Fibroblast of upper back skin (primary cell): Measurements from ENCODE around the gene C13orf46.

Experiments used
- DNase-seq: peaks from one replicate; pipeline ENCODE4 v3.0.0-alpha.2; 2013

The C13orf46 gene

DNA sequence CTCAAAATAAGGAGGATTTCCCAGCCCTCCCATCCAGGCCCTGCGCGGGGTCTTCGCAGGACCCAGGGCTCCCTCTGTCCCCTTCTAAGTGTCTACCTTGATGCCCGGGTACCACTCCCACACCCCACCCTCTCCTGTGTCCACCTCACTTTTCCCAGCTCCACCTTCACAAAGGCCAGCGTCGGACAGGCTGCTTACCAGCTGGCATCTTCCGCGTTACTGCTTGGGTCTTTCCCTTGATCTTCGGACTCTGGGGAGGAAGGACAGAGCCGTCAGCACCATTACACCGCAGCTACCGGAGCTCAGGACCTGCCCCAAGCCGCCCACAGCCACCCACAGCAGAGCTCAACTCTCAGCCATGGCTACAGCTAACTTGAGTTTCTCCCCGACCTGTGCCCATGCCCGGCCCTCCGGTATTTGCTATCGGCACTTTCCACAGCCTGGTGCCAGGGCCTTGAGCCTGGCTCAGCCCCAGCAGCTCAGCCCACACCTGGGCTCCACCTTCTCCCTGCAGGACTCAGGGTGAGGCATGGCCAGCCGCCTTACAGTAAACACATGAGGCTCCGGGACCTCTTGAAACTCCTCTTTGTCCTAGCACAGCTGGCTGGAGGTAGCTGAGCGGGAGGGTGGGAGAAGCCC, 3.8 kb downstream of the C13orf46 start:
- no peak for DNase-seq

DNA sequence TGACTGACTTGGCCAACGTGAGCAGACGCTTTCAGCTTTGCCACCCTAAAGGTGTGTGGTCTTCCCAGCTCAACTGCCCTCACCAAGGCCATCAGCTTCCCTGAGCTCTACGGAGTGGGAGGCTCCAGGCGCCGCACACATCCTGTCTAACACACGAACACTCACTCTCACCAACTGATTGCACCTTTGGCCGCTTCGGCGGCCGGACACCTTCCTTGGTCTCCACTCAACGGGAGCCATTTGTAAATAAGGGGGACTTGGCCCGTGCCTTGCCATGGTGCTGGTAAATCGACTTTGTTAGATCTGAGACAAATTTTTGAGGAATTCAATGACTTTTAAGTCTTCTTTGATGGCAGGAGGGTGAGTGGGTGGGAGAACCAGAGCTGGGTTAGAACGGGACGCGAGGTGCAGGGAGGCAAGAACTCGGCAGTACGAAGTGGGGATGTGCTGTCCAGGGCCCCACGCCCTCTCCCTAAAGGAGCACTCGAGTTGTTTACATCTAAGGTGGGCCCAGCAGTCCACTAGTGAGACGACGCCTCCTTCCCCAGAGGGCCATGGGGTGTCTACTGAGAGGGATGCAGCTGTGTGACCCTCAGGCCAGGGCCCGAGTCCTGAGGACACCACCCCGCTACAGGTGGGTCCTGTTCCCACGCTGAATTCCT, 4.4 kb downstream of the C13orf46 start:
- DNase-seq: no peak

DNA sequence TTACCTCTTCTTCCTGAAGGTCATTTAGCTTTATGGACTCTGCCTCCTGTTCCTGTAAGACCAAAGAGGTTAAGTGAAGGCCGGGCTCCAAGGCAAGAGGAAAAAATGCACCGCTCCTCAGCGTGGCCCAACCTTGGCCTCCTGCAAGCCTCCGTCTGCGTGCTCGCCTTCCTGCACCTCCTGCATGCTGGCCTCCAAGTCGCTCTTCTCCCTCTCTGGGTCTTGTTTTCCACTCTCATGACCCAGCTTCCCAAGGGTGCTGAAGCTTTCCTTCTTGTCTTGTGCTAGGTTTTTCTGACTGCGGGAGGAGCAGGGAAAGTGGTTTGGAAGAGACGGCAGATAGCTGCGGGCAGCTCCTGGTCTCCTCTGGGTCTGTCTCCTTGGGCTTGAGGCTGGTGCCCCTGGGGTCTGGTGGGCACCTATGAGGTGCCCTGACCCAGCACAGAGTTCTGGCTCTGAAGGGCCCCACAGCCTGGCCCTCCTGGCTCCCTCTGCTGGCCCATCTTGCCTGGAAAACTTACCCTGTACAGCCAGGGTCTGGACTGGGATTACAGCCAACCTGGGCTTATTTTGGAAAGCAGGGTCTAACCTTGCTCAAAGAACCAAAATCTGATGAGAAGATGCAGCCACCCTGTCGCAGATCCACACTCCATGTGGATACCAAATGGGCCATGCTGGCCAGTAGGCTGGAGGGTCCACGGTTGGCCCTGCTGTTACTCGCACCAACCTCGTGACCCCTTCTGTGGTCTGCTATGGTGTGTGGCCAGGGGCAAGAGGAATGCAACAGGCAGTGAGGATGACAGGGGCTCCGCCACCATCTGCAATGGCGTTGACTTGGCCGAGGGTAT, 5.2 kb downstream of the C13orf46 start:
- DNase-seq: no peak

DNA sequence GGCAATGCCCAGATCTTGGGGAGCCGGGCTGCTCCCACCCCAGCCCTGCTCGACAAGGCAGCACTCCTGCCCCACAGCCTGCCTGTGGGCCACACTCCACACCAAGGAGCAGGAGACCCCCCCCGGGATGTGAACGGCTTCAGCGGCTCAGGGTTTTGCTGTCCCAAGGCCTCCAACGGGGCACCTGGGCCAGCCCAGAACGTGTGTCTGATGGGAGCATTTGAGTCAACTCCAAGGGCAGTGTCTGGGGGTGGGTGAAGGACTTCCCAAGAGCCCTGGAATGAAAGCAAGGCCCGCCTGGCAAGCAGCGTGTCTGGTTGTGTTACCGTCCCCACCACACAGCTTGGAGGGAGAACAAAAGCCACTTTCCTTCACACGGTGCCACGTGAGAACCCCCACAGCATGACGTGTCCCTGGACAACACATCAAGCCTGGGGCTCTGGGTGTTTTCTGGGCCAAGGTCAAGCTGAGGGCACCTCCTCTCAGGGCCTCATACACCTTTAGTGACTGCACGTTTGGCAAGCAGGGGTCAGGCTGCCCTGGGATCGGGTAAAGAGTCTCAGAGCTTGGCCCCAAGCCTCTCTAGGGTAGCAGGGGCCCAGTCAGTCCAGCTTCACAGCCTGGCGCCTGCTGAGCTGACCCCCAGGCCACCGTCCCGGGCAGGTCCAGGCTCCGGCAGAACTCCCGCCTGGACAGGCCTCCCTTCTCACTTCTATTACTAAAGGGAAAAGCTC, 6.0 kb downstream of the C13orf46 start:
- DNase-seq: no peak

DNA sequence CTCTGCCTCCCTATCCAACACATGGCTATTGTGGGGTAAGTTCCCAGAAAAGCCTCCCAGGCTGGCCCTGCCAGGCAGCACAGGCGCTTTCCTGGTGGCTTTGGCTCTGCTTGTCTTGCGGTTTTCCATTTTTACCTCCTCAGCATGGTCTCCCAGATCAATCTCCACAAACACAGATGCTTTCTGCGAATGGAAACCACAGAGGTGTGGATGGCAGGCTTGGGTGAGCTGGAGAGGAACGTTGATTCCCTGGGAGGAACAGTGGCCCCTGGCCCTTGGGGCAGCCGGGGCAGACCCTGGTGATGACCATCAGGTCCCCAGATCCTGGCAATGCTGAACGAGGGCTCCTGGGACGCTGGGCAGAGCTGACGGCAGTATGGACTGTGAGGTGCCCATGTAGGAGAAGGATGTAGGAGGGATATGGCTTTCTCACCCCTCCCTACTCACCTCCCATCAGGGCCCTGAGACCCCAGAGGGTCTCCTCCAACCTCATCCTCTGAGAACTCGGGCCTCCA, 6.6 kb downstream of the C13orf46 start:
- DNase-seq: no peak

DNA sequence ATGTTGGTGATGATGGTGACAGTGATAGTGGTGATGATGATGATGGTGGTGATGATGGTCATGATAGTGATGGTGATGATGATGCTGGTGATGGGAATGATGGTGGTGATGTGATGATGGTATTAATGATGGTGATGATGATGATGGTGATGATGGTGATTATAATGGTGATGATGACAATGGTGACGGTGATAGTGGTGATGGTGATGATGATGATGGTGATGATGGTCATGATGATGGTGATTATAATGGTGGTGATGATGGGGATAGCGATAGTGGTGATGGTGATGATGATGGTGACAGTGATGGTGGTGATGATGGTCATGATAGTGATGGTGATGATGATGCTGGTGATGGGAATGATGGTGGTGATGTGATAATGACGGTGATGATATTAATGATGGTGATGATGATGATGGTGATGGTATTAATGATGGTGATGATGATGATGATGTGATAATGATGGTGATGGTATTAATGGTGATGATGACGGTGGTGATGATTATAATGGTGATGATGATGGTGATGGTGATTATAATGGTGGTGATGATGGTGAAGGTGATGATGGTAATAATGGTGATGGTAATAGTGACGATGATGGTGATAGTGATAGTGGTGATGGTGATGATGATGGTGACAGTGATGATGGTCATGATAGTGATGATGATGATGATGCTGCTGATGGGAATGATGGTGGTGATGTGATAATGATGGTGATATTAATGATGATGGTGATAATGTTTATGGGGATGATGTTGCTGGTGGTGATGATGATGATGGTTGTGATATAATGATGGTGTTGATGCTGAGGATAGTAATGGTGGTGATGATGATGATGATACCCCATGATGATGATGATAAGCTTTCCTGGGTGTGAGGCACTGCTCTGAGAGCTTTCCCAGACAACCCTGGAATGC, 7.7 kb downstream of the C13orf46 start:
- DNase-seq: no peak

DNA sequence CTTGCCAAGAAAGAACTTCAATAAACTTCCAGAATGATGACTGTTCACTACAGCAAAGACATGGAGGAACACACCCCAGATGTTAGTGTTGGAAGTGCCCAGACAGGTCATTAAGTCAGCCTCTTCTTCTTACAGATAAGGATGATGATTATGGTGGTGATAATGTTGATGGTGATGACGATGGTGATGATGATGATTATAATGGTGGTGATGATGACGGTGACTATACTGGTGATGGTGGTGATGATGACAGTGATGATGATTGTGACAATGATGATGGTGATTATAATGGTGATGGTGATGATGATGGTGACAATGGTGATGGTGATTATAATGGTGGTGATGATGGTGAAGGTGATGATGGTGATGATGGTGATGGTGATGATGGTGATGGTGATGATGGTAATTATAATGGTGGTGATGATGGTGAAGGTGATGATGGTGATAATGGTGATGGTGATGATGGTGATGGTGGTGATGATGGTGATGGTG, 8.4 kb downstream of the C13orf46 start:
- no peak for DNase-seq

DNA sequence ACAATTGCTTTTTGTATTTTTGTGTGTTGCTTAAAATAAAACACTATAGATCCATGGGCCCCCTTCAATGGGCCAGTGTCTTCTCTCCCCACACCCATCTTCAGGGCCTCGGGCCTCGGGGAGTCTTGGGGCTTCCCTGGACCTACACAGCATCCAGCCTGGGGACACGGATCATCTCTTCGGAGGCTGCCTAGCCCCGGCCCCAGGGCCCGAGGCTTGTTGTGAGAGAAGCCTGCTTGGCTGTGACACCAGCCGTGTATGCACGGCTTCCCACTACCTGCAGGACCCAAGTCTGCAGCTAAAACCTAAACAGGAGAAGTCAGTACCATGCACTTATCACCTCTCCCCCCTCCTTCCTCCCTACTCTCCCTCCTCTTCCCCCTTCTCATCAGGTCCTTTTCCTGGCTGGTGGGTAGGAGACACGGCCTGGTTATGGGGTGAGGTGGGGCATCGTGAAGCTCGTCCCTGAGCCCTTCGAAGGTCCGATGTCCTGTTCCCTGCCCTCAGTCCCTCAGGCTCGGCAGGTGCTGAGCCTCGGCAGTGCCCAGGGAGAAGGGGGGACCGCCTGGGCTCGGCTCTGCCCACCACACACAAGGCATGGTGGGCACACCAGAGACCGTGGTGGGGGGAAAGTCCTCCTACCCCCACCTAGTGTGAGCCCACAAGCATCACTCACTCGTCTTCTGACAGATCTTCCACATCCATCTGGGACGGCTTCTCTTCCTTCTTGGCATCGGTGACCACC, 9.5 kb downstream of the C13orf46 start:
- no peak for DNase-seq

DNA sequence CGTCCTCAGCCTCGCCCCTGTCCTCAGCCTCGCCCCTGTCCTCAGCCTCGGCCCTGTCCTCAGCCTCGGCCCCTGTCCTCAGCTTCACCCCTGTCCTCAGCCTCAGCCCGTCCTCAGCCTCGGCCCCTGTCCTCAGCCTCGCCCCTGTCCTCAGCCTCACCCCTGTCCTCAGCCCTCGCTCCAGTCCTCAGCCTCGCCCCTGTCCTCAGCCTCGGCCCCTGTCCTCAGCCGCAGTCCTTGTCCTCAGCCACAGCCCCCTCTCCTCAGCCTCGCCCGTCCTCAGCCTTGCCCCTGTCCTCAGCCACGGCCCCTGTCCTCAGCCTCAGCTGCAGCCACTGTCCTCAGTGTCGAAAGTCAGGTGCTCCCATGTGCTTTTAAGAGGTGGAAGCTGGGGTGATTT, 10.5 kb downstream of the C13orf46 start:
- no peak for DNase-seq

DNA sequence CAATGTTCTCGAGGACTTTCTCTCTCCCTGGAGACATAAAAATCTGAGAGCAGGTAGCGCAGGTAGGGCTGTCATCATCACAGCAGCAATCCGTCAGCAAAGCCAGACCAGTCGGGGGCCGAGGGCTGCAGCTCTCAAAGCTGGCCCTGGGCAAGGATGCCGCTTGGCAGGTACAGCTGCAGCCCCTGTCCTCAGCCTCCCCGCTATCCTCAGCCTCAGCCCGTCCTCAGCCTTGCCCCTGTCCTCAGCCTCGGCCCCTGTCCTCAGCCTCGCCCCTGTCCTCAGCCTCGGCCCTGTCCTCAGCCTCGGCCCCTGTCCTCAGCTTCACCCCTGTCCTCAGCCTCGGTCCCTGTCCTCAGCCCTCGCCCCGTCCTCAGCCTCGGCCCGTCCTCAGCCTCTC, 10.9 kb downstream of the C13orf46 start:
- DNase-seq: no peak

DNA sequence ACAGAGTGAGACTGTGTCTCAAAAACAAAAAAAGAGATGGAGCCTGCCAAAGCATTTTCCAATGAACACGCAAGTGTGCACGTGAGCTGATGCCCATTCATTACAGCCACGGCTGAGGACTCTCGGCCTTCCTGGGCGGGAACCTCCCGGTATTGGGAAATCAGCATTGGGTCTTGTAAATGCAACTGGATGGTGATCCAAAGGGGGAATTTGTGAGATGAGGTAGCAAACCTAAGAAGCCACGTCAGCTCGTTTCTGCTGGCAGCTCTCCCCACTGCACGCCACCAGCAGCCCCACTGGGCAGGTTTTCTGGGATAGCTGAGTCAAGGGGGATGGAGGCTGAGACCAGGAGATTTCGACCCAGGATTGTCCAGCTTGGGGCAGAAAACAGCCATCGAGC, 11.5 kb downstream of the C13orf46 start:
- no peak for DNase-seq

DNA sequence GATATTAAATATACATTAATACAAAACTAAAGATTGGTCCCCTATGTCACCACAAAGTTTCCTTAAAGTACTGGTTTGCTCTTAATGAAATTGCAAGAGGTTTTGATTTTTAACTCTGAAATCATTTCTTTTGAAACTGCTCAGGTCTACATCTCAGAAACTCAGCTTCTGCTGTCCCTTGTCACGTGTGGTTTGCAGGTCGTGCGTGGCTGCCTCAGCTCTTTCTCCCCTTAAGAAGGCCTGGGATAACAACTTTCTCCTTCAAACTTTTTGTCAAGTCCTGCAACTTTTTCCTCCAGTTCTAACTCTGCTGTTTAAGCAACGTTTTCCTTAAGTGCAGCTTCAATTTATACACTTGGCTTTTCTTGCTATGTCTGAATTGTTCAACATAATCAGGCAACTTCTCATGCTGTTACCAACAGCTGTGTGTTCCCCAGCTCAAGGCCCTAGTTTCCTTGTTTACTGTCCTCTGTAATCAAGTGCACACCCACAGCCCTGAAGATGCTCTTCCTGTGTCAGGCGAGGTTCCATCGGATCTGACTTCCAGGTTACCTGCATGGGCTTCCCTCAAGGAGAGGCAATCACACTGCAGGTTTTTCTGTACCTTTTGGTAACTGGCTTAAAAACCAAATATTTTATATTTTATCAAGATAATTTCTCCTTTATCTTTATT, 13.5 kb downstream of the C13orf46 start:
- DNase-seq: no peak

DNA sequence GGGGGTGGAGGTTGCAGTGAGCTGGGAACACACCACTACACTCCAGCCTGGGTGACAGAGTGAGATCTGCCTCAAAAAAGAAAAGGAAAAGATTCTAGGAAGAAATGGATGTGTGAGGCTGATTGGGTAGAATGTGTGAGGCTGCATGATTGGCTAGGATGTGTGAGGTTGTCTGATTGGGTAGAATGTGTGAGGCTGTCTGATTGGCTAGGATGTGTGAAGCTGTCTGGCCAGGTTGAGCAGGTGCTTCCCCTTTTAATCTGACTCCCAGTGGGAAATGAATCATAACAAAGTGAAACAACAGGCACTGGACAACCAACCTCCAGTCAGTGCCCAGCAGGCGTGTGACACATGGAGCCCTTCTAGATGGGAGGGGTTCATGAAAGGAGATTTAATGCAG, 14.7 kb downstream of the C13orf46 start:
- DNase-seq: no peak

DNA sequence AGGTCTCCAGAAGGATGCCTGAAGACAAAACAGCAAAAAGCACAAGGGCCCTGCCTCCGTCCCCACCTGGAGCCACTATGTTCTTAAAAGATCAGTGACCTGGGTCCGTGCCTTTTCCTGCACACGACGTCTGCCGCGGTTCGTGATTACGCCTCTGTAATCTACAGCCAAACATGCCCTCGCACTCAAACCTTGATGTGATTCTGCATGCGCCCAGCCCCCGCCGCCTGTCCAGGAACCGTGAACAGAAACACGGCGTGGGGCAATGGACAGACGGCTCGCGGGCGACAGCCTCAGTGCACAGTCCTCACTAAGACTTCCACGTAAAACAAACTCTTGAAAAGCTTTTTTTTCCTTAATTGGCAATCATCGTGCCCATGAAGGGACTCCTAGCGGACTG, 15.5 kb downstream of the C13orf46 start:
- DNase-seq: no peak

DNA sequence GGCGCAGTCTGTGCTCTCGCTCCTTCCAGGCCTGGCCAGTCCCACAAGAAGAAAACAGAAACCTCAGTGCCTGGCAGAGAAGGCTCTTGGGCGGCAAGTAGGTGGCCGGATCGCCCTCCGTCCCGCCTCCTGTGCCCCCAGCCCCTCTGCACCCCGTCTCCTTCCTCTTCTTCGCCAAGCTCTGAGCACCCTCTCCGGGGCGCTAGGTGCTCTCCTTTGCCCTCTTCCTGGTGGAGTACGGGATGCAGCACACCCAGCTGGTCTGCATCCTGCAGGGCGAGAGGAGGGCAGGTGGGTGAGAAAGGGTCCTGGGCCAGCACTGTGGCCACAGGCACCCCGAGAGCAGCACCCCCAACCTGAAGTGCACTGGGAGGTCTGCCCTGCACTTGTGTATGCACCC, 17.3 kb downstream of the C13orf46 start:
- no peak for DNase-seq

DNA sequence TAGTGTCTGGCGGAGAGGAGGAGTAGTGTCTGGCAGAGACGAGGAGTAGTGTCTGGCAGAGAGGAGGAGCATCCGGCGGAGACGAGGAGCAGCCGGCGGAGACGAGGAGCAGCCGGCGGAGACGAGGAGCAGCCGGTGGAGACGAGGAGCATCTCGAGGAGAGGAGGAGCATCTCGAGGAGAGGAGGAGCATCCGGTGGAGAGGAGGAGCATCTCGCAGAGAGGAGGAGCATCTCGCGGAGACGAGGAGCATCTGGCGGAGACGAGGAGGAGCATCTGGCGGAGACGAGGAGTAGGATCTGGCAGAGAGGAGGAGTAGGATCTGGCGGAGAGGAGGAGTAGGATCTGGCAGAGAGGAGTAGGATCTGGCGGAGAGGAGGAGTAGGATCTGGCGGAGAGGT, 18.2 kb downstream of the C13orf46 start:
- no peak for DNase-seq

DNA sequence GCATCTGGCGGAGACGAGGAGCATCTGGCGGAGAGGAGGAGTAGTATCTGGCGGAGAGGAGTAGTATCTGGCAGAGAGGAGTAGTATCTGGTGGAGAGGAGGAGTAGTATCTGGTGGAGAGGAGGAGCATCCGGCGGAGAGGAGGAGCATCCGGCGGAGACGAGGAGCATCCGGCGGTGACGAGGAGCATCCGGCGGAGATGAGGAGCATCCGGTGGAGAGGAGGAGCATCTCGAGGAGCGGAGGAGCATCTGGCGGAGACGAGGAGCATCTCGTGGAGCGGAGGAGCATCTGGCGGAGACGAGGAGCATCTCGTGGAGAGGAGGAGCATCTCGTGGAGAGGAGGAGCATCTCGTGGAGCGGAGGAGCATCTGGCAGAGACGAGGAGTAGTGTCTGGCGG, 18.6 kb downstream of the C13orf46 start:
- DNase-seq: no peak

DNA sequence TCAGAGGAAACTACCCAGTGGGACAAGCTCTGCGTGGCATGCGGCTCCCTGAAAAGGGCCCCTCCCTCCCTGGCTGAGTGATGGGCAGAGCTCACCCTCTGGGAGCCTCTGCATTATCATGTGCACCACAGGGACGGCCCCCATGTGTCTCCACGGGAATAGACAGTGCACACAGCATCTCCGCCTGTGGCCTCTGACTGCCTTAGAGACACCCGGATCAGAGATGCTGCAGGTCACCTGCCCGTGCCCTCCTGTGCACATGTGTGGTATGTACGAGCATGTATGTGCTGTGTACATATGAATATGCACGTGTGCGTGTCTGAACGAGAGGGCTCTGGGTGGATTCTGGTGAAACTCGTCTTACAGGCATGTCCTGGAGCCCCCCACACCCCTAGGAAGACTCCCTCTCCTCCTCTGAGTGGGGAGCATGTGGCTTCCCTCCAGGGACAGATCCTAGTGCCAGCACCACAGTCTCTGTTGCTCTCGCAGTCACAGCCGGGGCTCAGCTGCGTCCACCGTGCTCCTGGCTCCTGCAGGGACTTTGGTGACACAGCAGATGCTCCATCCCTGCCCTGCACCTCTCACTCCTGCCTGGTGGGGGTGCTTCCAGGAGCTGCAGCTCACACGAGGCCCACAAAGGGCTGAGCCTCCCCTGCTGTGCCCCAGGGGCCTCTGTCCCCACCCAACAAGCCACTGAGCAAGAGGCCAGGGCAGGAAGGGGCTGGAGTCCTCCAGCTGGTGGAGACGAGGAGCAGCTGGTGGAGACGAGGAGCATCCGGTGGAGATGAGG, 19.6 kb downstream of the C13orf46 start:
- no peak for DNase-seq

DNA sequence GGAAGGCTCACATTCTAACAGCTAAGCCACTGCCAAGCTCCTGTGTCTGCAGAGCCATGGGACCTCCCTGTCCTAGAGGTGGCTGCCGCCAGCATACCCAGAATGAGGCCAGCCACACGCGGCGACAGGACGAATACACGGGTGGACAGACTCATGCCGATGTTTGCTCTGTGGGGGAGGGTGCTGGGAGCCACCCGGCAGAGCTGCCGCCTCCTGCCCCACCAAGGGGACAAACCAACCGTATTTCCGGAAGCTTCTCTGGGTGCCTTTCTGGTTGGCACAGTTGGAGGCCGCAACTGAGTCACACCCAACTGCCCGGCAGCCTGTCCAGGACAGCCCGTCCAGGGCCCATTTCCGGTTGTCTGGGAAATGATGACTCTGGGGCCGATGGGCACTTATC, 20.3 kb downstream of the C13orf46 start:
- DNase-seq: no peak
